ENCODE data around the gene CTF1. TPM values are rescaled to one million over a fixed set of nuclear protein-coding genes. Genes with fewer than 3 reads are reported as not detected.

CTF1 gene
- total RNA-seq, 1 donor from 2014 or later, result 0.53 TPM

GRCh38 chr16:30951193-30951592 is 54.8 kb downstream of the CTF1 start:
- no peak for DNase-seq (ENCODE audit: extremely low read depth, low read depth, low spot score)

GRCh38 chr16:30951750-30952149 is 55.3 kb downstream of the CTF1 start:
- DNase-seq (ENCODE audit: extremely low read depth, low read depth, low spot score), result no peak

- DNase-seq (ENCODE audit: extremely low read depth, low read depth, low spot score), result no peak
Observed at GRCh38 chr16:30953111-30953510, 56.7 kb downstream of the CTF1 start.

Other genes starting within 250 kb of the CTF1 start
- 22.4 and 38.1 TPM in 2 replicates for gene PRR14, start 245.7 kb upstream of the CTF1 start, total RNA-seq
- gene FBRS, start 238.2 kb upstream of the CTF1 start, total RNA-seq, result 34.3 and 64.9 TPM in 2 replicates
- gene SRCAP, start 197.4 kb upstream of the CTF1 start, total RNA-seq, result 19.8 and 49.5 TPM in 2 replicates
- 17.6 and 25.3 TPM in 2 replicates for gene PHKG2, start 148.2 kb upstream of the CTF1 start, total RNA-seq
- gene CFAP119, start 134.6 kb upstream of the CTF1 start, total RNA-seq, result 2.0 and 6.5 TPM in 2 replicates
- 100.0 and 115 TPM in 2 replicates for gene RNF40, start 134.3 kb upstream of the CTF1 start, total RNA-seq
- 12.1 and 17.5 TPM in 2 replicates for gene ZNF629, start 109.4 kb upstream of the CTF1 start, total RNA-seq
- 44.5 and 54.5 TPM in 2 replicates for gene BCL7C, start 2.5 kb upstream of the CTF1 start, total RNA-seq
- 29.5 and 29.9 TPM in 2 replicates for gene FBXL19, start 27.0 kb downstream of the CTF1 start, total RNA-seq
- 40.0 and 47.3 TPM in 2 replicates for gene ORAI3, start 52.5 kb downstream of the CTF1 start, total RNA-seq
- gene SETD1A, start 61.1 kb downstream of the CTF1 start, total RNA-seq, result 12.5 and 24.6 TPM in 2 replicates
- gene HSD3B7, start 88.6 kb downstream of the CTF1 start, total RNA-seq, result 7.8 and 12.7 TPM in 2 replicates
- 0.41 and 2.6 TPM in 2 replicates for gene STX1B, start 114.0 kb downstream of the CTF1 start, total RNA-seq
- 36.4 and 44.7 TPM in 2 replicates for gene STX4, start 136.9 kb downstream of the CTF1 start, total RNA-seq
- gene ZNF668, start 177.6 kb downstream of the CTF1 start, total RNA-seq, result 13.8 and 16.3 TPM in 2 replicates
- gene ZNF646, start 177.8 kb downstream of the CTF1 start, total RNA-seq, result 17.6 and 22.1 TPM in 2 replicates
- 0.68 and 4.8 TPM in 2 replicates for gene PRSS53, start 192.3 kb downstream of the CTF1 start, total RNA-seq
- gene VKORC1, start 198.2 kb downstream of the CTF1 start, total RNA-seq, result 162 and 167 TPM in 2 replicates
- 67.5 and 73.5 TPM in 2 replicates for gene BCKDK, start 211.8 kb downstream of the CTF1 start, total RNA-seq
- gene KAT8, start 221.1 kb downstream of the CTF1 start, total RNA-seq, result 29.1 and 32.6 TPM in 2 replicates
- 0.12 and 1.5 TPM in 2 replicates for gene PRSS8, start 239.1 kb downstream of the CTF1 start, total RNA-seq

Measured in glomerular endothelial cell (primary cell).